GM12892 (cell line): ENCODE measurements around the gene SCT.

Source experiments
- DNase-seq: peaks from one replicate; pipeline ENCODE4 v3.0.0; 2011; ENCODE audit not compliant: insufficient read length
- FAIRE-seq: peaks from 2 replicates; lab custom pipeline; 2011; peaks lifted over from hg19 to GRCh38; lab: Jason Lieb, UNC
- POLR2A ChIP-seq: IDR thresholded peaks from 2 replicates; pipeline ENCODE4 v1.6.1; 2011; ENCODE audit warnings: low read depth, low read length, control low read depth
- POLR2AphosphoS5 ChIP-seq: IDR thresholded peaks from 2 replicates; pipeline ENCODE4 v1.6.1; 2011; ENCODE audit warnings: low read depth, low read length, control low read depth
- TAF1 ChIP-seq: IDR thresholded peaks from 2 replicates; pipeline ENCODE4 v1.6.1; 2011; ENCODE audit warnings: low read depth, mild to moderate bottlenecking, control low read depth, low read length, borderline replicate concordance

The SCT gene

GRCh38 chr11:610146-610801, 16.7 kb downstream of the SCT start:
- no peak for TF ChIP-seq POLR2AphosphoS5
- TF ChIP-seq TAF1, result no peak
- no peak; the same call in 1 of the 2 replicates for TF ChIP-seq POLR2A
- DNase-seq (no peak), FAIRE-seq (no peak)

GRCh38 chr11:609341-609811, 17.6 kb downstream of the SCT start:
- FAIRE-seq, result no peak

GRCh38 chr11:608791-609251, 18.2 kb downstream of the SCT start:
- TF ChIP-seq POLR2AphosphoS5 (no peak), TAF1 (no peak), POLR2A (no peak)
- FAIRE-seq (no peak), DNase-seq (no peak)

More at GRCh38 chr11:609341-609811, 17.6 kb downstream of the SCT start:
- no peak for DNase-seq
- TF ChIP-seq TAF1 (no peak), POLR2A (no peak)

GRCh38 chr11:607971-608659, 18.9 kb downstream of the SCT start:
- TF ChIP-seq POLR2AphosphoS5, result no peak
- TF ChIP-seq POLR2A, result peak; percentile 11; the same call in 1 of the 2 replicates
- DNase-seq (no peak), FAIRE-seq (no peak)

GRCh38 chr11:607020-607780, 19.8 kb downstream of the SCT start:
- FAIRE-seq (no peak), DNase-seq (no peak)

GRCh38 chr11:606245-606644, 20.7 kb downstream of the SCT start:
- TF ChIP-seq POLR2AphosphoS5 (no peak), TAF1 (no peak), POLR2A (no peak)
- FAIRE-seq (no peak), DNase-seq (no peak)

More at GRCh38 chr11:607020-607780, 19.8 kb downstream of the SCT start:
- no peak for TF ChIP-seq POLR2A
- TF ChIP-seq TAF1, result no peak
- no peak for TF ChIP-seq POLR2AphosphoS5

GRCh38 chr11:605286-606129, 21.5 kb downstream of the SCT start:
- DNase-seq, result no peak
- TF ChIP-seq POLR2A, result no peak
- no peak for TF ChIP-seq TAF1
- TF ChIP-seq POLR2AphosphoS5, result no peak
- FAIRE-seq, result no peak

- FAIRE-seq (no peak), DNase-seq (no peak)
- TF ChIP-seq POLR2A, result no peak
- no peak for TF ChIP-seq POLR2AphosphoS5
- TF ChIP-seq TAF1, result no peak
Observed at GRCh38 chr11:603154-603553, 23.8 kb downstream of the SCT start.

- FAIRE-seq, result no peak
Observed at GRCh38 chr11:601573-602245, 25.3 kb downstream of the SCT start.

GRCh38 chr11:598005-598680, 28.8 kb downstream of the SCT start:
- DNase-seq, result no peak
- no peak for FAIRE-seq
- no peak for TF ChIP-seq TAF1
- no peak for TF ChIP-seq POLR2A
- TF ChIP-seq POLR2AphosphoS5, result no peak

More at GRCh38 chr11:601573-602245, 25.3 kb downstream of the SCT start:
- no peak for DNase-seq
- 0 out of 2 replicates have a peak, but pooled peaks have one; percentile 26 for TF ChIP-seq POLR2AphosphoS5
- no peak for TF ChIP-seq TAF1
- no peak for TF ChIP-seq POLR2A
